Subcutaneous adipose tissue (tissue), 4 donors: Measurements from ENCODE around the gene STIMATE. TPM values are rescaled to one million over a fixed set of nuclear protein-coding genes. Genes with fewer than 3 reads are reported as not detected.

Experiments
- total RNA-seq, 4 donors: library from RNA; depleted of rRNA; stranded (reverse); fragments of >200 nt; gene quantifications; one replicate each; pipeline ENCODE4 v1.1.0, GENCODE V29; 2016
- TF ChIP-seq, protein P1 (sequence below): fragments of 450-650 bp; IDR thresholded peaks from one replicate; pipeline ENCODE4 v1.5.1; 2016; ENCODE audit warnings: low read depth, mild to moderate bottlenecking, control low read depth, antibody characterized with exemption, moderate library complexity

The STIMATE gene
- total RNA-seq, 4 donors from 2014 or later, result 21.4 to 32.0 (median 23.3) TPM

GRCh38 chr3:52829906-52830463 is 67.4 kb downstream of the STIMATE start:
- TF ChIP-seq, protein P1, sequence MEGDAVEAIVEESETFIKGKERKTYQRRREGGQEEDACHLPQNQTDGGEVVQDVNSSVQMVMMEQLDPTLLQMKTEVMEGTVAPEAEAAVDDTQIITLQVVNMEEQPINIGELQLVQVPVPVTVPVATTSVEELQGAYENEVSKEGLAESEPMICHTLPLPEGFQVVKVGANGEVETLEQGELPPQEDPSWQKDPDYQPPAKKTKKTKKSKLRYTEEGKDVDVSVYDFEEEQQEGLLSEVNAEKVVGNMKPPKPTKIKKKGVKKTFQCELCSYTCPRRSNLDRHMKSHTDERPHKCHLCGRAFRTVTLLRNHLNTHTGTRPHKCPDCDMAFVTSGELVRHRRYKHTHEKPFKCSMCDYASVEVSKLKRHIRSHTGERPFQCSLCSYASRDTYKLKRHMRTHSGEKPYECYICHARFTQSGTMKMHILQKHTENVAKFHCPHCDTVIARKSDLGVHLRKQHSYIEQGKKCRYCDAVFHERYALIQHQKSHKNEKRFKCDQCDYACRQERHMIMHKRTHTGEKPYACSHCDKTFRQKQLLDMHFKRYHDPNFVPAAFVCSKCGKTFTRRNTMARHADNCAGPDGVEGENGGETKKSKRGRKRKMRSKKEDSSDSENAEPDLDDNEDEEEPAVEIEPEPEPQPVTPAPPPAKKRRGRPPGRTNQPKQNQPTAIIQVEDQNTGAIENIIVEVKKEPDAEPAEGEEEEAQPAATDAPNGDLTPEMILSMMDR, result no peak

DNA sequence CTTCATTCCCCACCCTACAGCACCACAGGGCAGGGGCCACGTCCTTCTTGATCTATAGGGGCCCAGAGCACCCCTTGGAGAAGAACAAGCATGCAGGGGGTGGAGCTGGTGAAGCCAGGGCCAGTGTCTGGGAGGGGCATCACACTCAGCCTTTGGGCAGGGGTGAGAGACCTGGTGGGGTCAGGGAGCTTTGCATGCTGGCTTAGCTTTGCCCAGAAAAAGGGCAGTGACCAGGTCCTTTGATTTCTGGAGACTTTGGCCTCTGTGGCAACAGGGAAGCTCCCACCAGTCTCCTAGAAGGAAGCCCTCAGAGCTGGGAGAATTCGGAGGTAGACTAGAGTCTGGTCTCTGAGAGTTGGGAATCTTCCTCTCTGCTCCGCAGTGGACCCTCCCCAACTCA is 67.9 kb downstream of the STIMATE start:
- TF ChIP-seq, protein P1, result no peak

- TF ChIP-seq, protein P1, result no peak
Measured at GRCh38 chr3:52827866-52828376, 69.4 kb downstream of the STIMATE start.

DNA sequence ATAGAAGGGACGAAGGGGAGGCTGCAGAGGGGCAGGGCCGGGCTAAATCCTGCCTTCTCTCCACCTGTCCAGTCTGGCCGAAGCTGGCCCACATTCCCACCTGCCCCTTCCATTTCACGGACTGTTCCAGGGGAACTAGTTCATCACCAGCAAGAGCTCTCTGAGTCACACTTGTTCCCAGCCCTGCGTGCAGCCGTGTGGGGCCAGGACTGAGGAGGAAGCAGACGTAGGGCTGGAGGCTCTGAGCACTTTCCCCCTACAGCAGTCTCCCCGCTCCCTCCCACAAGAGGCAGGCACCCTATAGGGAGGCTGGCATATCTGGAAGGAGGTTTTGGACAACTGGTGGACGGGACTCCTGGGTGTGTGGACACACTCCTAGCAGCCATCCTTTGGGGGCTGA is 69.9 kb downstream of the STIMATE start:
- TF ChIP-seq, protein P1, result no peak

DNA sequence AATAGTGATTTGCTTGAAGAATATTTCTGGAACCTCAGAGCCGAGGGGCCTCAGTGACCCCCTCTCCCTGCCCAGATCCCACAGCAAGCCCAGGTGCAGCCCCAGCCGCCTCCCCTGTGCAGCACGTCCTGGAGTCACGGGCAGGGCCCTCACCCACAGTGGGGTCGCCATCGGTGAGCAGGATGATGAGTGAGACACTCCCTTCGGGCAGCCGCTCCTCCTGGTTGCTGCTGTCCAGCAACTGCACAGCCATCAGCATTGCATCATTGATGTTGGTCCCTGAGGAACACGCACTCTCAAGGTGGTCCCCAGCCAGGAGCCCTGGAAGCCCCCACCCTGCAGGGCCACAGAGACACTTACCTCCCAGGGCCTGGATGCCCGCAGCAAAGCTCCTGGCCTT is 73.3 kb downstream of the STIMATE start:
- TF ChIP-seq, protein P1, result no peak

GRCh38 chr3:52822363-52822762 is 75.0 kb downstream of the STIMATE start:
- TF ChIP-seq, protein P1, result no peak

DNA sequence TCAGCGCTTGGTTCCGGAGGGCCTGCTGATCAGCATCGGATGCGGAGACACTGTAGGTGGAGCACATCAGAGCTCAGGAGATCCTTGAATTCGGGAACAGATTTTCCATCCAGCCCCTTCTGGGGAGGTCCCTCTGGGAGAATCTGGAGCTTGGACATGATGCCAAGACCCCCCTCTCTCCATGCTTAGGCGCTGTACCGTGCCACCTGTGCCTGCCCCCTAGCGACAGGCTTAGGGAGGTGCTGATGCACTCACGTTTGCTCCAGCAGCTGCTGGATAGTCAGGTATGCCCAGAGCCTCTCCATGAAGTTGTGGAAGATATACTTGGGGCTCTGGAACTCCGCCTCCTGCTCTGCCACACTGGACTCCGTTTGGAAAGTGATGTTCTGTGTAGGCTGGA is 76.6 kb downstream of the STIMATE start:
- TF ChIP-seq, protein P1, result no peak
